H4 (cell line): ENCODE measurements around the gene SLC35C1. TPM values are rescaled to one million over a fixed set of nuclear protein-coding genes. Genes with fewer than 3 reads are reported as not detected.
A peak's percentile ranks its signal among the peaks of the same experiment; 100 is the strongest.
"Not testable (repeated sequence)": the region's sequence is repeated elsewhere in the genome, so short reads cannot be mapped to it uniquely, and the experiment has no call there.

Source experiments
- DNase-seq: peaks from one replicate; pipeline ENCODE4 v3.0.0-alpha.2; 2015; ENCODE audit warnings: low spot score
- total RNA-seq: library from RNA; depleted of rRNA; stranded (reverse); fragments of >200 nt; shearing (Covaris generic); gene quantifications from 2 replicates; pipeline ENCODE4 v1.2.3, GENCODE V29; 2014

Gene SLC35C1
- total RNA-seq, 1 experiment from 2014 or later: 9.5 TPM

- DNase-seq: no peak
These were observed 5.6 kb downstream of the SLC35C1 start for GRCh38 chr11:45810431-45811108.

DNA sequence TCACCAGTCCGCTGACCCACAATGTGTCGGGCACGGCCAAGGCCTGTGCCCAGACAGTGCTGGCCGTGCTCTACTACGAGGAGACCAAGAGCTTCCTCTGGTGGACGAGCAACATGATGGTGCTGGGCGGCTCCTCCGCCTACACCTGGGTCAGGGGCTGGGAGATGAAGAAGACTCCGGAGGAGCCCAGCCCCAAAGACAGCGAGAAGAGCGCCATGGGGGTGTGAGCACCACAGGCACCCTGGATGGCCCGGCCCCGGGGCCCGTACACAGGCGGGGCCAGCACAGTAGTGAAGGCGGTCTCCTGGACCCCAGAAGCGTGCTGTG is 6.1 kb downstream of the SLC35C1 start:
- DNase-seq: no peak

DNA sequence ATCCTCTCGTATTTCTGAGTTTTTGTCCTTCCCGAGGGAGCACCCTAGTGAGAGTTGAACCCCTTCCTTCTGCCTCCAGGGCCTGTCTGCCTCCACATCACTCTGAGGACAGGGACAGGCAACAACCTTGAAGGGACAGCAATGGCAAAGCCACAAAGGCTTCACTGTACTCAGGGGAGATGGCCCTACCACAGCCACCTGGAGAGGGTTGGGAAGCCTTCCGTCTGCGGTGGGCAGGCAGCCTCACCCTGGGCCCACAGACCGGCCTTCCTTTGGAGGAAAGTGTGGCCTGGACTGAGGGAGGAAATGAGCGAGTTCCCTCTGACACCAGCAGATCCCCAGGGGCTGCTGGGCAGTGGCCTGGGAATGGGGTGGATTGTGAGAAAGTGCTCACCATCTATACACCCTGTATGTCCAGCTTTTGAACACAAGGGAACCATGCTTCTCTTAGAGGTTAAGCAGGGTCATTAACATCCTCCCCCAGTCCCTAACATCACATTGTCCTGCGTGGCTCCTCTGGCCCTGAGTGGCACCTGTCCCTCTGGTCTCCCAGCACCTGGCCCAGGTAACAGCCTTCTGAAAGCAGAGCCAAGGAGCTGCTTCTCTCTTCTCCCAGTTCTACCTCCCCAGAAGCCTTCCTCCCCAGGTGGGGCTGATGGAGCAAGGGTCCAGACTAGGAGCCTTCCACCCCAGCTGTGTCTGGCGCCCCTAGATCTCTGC is 6.8 kb downstream of the SLC35C1 start:
- no peak for DNase-seq

DNA sequence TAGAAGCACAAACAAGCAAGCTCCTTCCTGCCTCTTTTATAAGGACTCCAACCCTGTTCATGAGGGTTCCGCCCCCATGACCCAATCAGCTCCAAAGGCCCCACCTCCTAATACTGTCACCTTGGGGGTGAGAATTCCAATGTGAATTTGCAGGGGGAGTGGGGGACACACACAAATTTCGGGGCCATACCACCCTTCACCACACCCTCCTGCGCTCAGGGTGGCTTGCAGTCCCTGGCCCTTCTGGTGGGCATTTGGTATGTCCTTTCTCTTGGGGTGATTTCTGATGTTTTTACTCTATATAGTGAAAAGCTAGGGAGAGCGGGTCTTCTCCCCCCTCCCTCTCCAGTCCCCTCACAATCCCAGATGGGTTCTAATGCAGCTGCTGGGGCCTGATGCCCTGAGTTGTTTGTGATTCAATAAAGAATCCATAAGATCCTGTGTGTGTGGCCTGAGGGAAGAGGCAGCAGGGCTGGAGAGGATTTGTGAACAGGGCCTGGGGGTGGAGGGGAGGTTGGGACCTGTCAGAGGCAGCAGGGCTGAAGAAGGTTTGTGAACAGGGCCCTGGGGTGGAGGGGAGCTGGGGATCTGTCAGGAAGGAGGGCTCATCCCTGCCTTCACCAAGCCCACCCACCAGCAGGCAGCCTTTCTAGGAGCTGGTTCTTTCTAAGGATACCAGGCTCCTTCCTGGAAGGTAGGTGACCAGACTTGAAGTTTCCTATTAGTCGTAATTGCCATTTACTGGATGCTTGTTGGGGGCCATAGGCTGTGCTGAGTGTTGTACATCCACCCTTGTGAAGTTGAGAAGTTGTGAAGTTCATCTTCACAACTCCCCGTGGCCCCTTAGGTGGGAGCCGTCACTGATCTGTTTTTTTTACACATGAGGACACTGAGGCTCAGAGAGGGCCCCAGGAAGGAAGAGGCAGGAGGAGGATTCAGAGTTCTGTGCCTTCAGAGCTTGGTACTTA is 7.9 kb downstream of the SLC35C1 start:
- no peak for DNase-seq

DNA sequence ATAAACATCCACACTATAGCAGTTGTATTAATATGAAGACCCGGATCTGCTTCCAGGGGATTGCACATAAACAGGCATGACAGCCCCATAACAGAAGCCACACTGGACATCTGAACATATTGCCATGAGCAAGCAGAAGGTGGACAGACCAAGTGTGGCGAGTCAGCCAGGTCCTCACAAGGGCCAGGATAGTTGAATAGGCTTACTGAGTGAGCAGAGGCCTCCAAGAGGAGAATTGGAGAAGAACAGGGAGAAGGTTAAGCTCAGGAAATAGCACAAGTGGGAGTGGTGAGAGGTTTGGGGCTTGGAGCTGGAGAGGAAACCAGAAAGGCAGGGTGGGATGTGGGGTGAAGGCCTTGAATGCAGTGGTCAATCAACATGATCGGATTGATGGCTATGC is 10.8 kb downstream of the SLC35C1 start:
- no peak for DNase-seq

DNA sequence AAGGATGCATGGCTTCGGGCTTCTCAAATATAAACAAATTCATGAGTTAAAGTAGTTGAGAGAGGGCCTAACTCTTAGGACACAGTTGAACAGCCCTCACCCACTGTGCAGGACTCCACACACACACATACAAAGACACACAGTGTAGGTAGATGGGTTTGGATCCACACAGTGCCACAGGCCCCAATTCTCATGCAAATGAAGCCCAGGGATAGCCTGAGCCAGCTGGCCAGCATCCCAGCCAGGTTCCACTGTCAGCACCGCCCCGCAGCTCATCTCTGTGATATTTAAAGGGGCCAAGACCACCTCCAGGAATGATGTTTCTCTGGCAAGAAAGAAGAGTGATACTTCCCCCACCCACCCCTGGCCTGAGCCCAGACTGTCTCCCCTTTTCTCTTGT is 11.7 kb downstream of the SLC35C1 start:
- DNase-seq: no peak

GRCh38 chr11:45817191-45817590 is 12.2 kb downstream of the SLC35C1 start:
- no peak for DNase-seq

GRCh38 chr11:45818961-45819605 is 14.1 kb downstream of the SLC35C1 start:
- DNase-seq: no peak

DNA sequence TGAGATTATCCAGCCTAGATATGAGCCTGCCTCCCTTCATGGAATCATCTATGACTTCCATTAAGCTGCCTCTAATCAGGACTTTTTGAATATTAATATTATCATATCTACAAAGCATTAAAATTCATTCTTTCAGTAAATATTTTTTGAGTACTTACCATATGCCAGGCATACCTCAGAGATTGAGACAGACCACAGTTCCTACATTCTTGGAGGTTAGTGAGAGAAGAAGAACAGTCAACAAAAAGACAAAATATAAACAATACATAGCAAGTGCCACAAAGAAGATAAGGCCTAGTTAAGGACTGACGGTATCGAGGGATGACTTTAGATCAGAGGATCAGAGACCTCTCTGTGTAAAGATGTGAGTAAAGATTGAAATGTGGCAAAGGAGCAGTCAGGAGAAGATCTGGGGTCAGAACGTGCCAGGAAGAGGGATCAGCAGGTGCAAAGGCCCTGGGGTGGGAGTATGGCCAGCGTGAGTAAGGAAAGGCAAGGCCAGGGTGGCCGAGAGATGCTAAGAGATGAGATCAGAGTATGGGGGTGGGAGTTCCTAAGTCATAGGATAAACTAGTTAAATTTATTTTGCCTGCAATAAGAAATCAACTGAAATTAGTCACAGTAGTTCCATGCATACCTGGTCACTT is 15.4 kb downstream of the SLC35C1 start:
- no peak for DNase-seq

GRCh38 chr11:45826492-45826891 is 21.5 kb downstream of the SLC35C1 start:
- DNase-seq: not testable (repeated sequence)

DNA sequence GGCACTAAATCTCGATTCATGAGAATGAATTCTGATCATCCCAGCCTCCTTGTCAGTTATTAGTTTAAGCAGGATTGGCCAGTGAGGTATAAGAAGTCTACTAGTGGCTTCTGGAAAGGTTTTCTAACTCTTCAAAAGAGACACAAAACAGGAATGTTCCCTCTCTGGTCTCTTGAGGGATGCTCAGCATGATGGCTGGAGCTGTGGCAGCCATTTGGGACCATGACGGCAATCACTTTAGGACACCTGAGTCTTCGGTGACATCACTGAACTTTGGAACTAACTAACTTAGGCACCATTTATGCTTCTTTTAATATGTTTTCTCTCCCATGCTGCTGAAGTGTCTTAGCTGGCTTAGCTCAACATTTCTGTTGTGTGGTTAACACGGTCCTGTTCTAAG is 22.2 kb downstream of the SLC35C1 start:
- no peak for DNase-seq

DNA sequence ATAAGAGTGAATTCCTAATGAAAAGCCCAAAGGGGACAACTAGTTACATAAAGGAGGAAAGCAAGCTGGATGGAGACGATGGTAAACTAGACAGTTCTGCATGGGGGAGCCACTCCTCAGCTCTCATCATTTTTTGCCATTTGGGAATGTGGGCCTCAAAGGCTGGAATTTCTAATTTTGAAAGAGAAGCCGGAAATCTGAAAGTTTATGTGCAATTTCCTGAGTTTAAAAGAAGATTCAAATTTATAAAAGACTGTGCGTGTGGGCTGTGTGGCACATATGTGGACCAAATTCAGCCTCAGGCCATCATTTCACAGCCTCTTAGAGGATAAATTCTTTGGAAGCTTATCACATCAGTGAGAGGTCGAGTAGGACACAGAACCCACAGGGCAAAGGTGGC is 24.0 kb downstream of the SLC35C1 start:
- DNase-seq: no peak

- no peak for DNase-seq
These were observed 25.6 kb downstream of the SLC35C1 start for GRCh38 chr11:45830596-45830995.

DNA sequence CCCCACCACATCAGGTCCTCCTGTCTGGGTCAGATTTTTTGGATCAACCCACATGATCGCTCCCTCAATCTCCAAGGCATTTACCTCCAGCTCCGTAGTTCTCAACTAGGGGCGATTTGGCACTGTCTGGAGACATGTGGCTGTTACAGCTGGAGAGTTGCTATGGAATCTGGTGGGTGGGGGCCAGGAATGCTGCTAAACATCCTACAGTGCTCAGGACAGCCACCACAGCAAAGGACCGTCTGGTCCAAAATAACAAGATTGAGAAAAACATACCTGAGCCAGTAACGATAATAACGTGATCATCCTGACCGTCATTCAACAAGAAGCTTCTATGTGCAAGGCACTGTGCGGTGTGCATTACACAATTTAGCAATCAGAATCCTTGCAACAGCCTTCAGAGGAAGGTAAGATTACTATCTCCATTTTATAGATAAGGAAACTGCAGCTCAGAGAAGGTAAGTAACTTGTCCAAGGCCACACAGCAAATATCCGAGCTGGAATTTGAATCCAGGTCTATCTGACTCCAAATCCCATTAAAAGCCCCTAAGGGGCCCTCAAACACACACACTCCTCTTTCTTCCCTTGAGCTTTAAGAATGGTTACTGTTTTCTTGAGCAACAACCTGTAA is 28.0 kb downstream of the SLC35C1 start:
- no peak for DNase-seq

DNA sequence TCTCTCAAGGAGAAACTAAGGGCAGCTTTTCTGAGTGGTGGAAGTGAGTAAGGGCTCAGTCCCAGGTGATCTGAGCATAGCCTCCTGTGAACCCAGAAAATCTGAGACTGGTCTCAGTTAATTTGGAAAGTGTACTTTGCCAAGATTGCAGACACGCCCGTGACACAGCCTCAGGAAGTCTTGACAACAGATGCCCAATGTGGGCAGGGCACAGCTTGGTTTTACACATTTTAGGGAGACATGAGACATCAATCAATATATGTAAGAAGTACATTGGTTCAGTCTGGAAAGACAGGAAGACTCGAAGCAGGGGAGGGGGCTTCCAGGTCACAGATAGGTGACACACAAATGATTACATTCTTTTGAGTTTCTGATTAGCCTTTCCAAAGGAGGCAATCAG is 28.8 kb downstream of the SLC35C1 start:
- DNase-seq: no peak

GRCh38 chr11:45834298-45834756 is 29.4 kb downstream of the SLC35C1 start:
- DNase-seq: no peak

DNA sequence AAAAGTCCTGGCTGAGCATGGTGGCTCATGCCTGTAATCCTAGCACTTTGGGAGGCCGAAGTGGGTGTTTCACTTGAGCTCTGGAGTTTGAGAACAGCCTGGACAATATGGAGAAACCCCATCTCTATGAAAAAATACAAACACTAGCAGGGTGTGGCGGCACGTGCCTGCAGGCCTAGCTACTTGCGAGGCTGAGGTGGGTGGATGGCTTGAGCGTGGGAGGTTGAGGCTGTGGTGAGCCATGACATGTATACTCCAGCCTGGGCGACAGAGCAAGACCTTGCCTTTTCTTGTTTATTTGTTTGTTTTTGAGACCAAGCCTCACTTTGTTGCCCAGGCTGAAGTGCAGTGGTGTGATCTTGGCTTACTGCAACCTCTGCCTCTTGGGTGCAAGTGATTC is 34.3 kb downstream of the SLC35C1 start:
- no peak for DNase-seq

DNA sequence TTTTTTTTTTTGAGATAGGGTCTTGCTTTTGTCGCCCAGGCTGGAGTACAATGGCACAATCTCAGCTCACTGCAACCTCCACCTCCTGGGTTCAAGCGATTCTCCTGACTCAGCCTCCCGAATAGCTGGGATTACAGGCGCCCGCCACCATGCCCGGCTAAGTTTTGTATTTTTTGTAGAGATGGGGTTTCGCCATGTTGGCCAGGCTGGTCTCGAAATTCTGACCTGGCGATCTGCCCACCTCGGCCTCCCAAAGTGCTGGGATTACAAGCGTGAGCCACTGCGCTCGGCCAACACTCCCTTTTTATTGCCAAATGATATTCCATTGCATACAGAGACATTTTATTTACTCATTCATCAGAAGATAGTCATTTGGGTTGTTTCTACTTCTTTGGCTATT is 35.3 kb downstream of the SLC35C1 start:
- DNase-seq: not testable (repeated sequence)

DNA sequence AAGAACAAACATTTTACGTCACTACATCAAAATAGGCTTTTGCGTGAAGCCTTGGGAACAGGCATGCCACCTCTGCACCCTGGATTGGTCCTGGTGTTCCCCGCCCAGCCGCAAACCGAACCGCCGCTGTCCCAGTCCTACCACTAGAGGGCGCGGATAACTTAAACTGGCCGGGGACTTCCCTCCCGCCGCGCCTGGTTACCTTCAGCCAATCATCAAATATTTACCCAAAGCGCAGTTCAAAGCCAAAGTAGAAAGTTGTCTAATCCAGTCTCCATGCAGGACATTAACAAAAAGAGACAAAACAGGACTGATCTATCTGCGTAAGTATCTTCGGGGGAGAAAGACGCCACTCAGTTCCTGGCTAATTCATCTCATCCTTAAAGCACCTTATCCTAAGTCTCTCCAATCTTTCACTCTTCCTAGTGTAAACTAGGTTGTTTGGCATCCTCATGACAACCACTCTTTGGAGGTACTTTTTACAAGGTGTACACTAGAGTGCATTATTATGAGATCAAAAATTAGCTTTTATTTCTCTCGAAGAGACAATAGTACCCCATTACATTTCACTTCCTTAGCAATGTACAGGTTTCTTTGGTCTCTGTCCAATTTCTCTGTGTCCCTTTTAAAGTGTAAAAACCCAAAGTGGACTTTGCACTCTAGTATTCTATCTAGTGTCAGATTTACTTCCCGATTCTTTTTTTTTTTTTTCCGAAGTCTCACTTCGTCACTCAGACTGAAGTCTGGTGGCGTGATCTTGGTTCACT is 38.4 kb downstream of the SLC35C1 start:
- peak; percentile 88 for DNase-seq
